GM21526 (cell line): ENCODE results near the gene PPFIBP2.

ENCODE experiments used
- ATAC-seq: cut with Tn5 transposase; IDR thresholded peaks from one replicate; pipeline ENCODE4 v1.9.1; 2021; ENCODE audit warnings: moderate library complexity; ENCODE audit not compliant: unreplicated experiment, low FRiP score

Gene PPFIBP2

DNA sequence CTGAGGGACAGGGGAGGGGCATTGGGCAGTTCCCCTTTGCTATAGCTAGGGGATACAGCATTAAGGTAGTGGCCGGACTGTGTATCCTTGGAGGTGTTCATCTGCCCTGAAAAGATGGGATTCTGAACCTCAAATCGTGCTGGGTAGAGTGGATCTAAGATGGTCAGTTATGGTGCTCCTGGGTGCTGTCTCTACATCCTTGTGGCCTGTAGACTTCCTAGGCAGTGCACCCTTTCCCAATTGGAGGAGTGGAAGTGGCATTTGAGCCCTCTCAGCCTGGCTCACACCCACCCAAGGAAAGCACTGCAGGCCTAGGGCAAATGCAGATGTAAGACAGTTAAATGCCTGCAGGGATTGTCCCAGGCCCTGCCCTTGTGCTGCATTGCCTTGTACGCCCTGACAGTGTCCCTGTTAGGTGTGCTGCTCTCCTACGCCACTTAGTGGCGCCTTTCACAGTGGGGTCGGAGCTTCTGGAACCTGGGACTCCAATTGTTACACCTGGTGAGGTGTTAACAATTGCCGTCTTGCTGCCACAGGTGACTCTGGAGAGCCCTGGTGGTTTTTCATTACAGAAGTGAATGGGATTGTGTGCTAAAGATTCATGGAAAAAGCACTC lies 35.0 kb downstream of the PPFIBP2 start:
- peak; percentile 88 for ATAC-seq

- no peak for ATAC-seq
Measured at GRCh38 chr11:7549681-7550080, 35.9 kb downstream of the PPFIBP2 start.

DNA sequence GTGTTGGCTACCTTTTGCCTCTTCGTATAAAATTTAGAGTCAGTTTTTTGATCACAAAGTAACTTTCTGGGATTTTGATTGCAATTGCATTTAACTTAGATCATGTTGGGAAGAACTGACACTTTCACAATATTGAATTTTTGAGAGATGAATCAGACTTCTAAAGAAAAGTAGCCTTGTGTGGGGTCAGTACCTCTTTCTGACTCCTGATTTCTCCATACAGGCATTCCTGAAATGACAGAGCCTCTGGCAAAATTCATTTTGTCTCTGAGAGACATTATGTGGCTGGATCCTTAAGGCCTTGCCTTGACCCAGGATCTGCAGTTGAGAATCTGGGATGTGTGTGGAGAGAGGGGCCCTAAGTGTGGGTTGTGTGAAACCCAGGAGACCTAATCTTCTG lies 37.8 kb downstream of the PPFIBP2 start:
- ATAC-seq: no peak

GRCh38 chr11:7552666-7553065 lies 38.9 kb downstream of the PPFIBP2 start:
- no peak for ATAC-seq

DNA sequence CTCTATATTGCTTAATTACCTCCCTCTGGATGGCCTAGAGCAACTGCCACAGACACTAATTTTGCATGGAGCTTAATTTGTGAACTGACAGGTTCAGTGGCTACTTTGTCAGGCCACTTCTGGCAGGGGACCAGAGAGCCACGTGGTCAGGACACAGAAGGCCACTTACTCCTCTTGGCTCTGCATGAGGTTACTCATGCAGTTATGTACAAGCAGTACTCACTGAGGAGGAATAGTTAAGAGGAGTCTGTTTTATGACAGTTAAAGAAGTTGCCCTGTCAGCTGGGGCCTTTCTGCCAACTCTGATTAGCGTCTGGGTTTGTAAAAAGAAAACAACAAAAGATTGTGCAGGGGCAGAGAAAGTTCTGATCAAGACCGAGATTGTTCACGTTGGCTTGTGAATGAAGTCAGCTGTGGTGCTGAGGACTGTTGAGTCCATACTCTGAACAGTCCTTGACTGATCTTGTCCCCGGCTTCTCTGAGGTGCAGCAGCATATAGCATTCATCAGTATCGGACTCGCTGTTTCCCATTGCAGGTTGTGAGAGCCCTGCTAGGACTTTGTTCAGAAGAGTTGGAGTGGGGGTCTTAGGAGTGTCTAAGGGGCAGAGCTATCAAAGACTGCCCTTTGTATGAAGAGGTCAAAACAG lies 41.4 kb downstream of the PPFIBP2 start:
- ATAC-seq: no peak

GRCh38 chr11:7558046-7558445 lies 44.2 kb downstream of the PPFIBP2 start:
- ATAC-seq: no peak

DNA sequence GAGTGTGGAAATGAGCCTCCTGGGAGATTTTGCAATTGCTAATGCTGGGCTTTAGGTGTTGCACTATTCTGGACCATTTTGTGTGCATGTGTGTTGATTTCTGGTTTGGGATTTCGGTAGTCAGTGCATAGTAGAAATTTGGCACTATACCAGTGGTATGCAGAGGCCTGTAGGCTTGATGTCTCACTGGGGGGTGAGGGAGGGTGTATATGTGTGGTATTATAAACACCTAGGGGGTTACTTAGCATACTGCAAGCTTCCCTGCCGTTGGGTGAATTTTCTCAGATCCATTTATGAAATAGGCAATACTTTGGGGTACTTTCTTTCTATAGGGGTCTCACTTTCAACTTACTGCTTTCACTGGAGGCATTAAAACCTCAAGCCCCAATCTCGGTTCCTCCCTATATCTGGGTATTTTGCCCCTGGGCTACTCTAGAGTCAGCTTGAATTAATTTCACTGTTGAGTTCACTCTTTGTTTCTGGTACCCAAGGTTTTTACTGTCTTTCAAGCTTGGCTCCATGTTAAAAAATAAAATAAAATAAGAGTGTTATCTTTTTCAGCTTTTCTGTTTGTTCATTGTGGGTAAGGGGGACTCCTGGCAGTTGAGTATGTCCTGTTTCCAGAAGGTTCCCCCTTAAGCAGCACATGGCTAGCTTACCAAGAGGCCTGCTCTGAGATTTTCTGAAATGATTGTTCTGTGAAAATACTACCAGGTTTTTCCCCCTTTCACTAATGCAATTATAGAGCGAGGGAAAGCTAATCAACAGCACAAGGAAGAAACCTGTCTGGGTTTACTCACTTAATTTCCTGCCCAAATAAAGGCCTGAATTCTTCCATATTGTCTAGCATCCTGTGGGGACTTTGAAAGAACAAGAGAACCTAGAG lies 45.8 kb downstream of the PPFIBP2 start:
- no peak for ATAC-seq

DNA sequence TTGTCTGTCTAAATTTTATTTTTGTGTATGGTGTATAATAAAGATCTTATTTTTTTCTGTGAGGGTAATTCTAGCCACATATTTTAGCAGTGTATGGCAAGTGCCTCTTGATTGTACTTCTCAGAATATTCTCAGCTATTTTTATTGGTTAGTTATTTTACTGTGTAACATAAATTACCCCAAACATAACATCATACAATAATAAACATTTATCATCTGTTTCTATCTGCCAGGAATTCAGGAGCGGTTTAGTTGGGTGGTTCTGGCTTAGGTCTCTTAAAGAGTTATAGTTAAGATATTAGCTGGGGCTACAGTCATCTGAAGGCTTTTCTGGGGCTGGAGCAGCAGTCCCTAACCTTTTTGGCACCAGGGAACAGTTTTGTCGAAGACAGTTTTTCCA lies 47.8 kb downstream of the PPFIBP2 start:
- ATAC-seq: no peak

DNA sequence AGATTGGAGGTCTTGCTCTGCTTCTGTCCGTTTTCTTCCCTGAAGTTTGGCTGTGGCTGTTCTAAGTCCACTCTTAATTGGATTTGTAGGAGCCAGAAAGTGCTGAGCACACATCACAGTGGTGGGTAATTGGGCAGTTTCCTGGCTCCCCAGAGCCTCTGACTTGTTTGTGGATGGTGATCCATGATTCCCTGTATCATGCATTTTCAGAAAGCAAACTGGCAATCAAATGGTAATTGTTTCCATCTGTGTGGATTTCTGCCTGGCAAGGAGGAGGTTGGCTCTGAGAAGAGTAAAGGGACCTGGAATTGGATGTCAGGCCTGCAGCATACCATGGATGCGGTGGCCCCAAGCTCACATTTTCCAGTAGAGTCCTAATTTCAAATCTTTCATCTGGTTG lies 49.5 kb downstream of the PPFIBP2 start:
- no peak for ATAC-seq

- no peak for ATAC-seq
Measured at GRCh38 chr11:7564803-7565202, 51.0 kb downstream of the PPFIBP2 start.

DNA sequence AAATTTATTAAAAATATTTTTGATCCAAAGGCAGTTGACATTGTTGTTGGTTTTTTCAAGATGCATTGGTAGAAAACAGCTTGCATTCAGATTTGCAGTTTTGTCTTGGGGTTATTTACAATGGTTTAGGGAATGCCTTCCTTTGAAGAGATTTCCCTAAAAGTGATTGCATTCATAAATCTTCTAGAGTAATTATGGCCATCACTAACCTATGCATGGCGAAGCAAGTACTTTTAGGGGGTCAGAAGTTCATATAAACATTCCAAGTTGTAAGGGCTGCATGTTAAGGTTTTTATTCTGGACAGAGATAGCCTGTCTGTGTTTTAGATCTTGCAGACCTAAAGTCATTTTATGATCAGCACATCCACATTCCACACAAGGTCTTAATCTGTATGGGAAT lies 53.5 kb downstream of the PPFIBP2 start:
- ATAC-seq: no peak

DNA sequence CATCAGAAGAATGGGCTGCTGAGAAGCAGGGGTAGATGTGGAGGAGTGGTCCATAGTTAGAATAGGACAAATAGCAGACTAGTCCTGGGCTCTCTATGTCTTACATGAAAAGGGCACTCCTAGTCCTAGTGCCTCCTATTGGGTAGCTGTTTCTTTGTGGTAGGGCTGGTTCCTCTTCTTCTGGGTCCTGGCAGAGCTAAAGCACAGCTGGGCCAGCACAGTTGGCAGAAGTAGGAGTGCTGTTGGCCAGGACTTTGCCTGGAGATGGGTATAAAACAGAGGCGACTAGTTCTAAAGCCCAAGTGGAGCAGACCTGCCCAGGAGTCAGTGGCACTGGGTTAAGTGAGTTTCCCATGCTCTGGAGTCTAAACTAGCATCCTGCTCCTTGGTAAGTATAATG lies 55.2 kb downstream of the PPFIBP2 start:
- no peak for ATAC-seq

- no peak for ATAC-seq
Measured at GRCh38 chr11:7570241-7570640, 56.4 kb downstream of the PPFIBP2 start.

DNA sequence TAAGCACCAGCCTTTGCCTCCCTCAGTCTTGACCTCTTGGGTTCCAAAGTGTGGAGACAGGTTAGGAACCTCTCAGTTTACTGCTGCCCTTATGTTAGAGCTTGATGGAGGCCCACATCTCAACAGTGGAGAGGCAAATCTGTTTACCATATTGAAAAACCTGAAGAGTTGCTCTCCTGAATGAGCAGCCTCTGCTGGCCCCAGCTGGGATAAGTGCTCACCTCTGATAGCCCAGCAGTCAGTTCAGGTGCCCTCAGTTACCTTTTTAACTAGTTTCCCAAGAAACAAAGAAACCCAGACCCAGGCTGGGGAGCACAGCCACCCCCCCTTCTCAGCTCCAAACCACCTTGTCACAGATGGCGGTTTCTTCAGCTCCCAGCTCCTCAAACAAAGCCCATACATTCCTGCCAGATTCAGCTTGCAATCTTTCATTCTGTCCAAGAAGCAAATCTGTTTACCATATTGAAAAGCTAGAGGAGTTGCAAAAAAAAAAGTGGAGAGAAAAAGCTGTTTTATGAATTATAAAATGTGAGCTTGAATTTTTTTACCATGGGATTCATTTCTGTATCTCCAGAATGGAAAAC lies 57.2 kb downstream of the PPFIBP2 start:
- ATAC-seq: no peak

DNA sequence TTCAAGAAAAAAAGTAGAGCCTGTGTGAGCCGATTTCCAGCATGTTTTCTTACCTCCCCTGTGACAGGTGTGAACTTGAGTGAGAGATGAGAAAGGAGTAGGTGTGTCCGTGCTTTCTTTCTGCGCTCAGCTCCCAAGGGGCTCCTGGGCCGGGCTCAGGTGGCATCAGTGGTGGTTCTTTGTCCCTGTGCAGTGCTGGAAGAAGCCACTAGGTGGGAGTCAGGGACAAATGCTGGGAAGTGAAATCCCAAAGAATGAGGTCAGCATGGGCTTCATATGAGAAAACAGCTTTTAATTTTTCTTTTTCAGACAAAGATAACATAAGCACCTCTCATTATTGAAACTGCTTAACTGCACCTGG lies 57.8 kb downstream of the PPFIBP2 start:
- peak; percentile 52 for ATAC-seq

GRCh38 chr11:7572001-7572712 lies 58.4 kb downstream of the PPFIBP2 start:
- ATAC-seq: peak; percentile 11

- no peak for ATAC-seq
Measured at GRCh38 chr11:7573193-7573557, 59.4 kb downstream of the PPFIBP2 start.

GRCh38 chr11:7573558-7574296 lies 59.9 kb downstream of the PPFIBP2 start:
- ATAC-seq: no peak

DNA sequence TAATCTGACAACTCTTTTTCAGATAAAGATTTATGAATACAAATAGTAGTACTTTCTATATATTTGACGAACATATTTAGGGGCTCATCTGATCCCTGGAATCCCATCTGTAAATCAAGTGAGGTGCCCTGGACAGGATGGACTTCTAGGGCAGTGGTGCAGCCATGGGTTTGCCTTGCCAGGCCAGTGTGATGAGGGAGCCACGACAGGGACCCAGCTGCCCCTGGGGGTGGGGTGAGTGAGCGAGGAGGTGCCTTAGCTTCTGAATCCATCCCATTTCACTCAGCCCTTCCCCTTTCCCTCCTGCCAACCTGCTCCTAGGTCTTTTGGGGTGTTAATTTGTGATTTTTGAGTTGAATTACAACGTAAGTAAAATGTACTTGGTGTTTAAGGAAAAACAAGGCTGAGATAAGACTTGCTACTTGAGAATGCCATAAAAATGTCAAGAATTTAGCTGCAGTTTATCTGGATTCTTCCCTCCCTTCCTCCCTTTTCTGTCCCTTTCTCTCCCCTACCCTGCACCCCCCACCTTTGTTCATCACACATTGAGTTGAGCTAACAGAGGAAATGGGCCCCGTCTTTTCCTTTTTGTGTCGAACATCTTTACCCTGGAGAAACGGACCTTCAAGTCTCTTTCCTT lies 60.8 kb downstream of the PPFIBP2 start:
- no peak for ATAC-seq
